ENCODE data around the gene BEND6.

DNA sequence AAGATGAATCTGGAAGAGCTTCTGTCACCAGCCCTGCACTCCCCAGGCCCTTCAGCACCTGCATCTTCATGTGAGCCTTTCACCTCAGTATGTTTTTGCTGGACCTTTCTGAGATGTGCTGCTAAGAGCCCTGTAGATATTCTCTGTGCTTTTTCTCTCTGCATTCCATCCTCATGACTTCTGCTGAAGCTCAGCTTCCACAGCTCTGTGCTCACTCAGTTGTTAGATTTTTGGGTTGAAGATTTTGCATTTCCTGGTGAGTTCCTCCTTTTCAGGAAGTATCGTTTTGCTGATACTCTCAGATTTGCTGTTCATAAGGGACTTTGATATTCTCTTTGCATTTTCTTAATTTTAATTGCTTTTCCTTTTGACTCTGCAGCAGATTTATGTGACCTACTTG, 109.9 kb downstream of the BEND6 start:
- TF ChIP-seq GATA2 (IDR thresholded peaks at IDR 0.05; ENCODE audit: low read depth, low read length) (no peak), GATA3 (IDR thresholded peaks at IDR 0.05; ENCODE audit: low read depth, low read length) (no peak)
